GM21786 (cell line): ENCODE measurements around the gene PLTP.

Experiments
- ATAC-seq: cut with Tn5 transposase; IDR thresholded peaks from one replicate; pipeline ENCODE4 v1.9.1; 2021; ENCODE audit not compliant: unreplicated experiment

The PLTP gene

DNA sequence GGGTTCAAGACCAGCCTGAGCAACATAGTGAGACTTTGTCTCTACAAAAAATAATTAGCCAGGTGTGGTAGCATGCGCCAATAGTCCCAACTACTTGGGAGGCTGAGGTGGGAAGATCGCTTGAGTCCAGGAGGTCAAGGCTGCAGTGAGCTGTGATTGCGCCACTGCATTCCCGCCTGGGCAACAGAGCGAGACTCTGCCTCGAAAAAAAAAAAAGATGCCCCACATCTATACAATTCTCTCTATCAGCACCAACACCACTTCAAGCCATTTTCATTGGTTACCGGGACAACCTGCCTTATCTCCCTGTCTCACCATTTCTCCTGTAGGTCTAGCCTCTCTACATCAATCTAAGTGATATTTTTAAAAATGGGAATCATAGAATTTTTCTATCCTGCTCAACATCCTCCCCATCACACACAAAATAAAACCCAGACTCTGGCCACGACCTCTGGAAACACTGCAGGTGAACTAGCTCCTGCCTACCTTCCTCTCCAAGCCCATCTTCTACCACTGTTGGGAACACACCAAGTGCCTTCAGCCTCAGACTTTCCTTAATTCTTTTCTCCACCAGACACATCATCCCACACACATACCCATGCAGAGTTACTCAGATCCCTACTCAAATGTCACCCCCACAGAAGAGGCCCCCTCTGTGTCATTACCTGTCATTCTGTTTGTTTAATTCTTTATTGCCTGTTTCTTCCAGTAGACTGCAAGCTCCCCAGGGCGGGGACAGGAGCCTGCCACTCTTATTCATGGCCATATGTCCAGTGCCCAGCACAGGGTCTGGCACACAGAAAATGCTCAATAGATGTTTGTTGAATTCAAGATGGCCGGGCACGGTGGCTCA lies 9.6 kb upstream of the PLTP start:
- no peak for ATAC-seq

DNA sequence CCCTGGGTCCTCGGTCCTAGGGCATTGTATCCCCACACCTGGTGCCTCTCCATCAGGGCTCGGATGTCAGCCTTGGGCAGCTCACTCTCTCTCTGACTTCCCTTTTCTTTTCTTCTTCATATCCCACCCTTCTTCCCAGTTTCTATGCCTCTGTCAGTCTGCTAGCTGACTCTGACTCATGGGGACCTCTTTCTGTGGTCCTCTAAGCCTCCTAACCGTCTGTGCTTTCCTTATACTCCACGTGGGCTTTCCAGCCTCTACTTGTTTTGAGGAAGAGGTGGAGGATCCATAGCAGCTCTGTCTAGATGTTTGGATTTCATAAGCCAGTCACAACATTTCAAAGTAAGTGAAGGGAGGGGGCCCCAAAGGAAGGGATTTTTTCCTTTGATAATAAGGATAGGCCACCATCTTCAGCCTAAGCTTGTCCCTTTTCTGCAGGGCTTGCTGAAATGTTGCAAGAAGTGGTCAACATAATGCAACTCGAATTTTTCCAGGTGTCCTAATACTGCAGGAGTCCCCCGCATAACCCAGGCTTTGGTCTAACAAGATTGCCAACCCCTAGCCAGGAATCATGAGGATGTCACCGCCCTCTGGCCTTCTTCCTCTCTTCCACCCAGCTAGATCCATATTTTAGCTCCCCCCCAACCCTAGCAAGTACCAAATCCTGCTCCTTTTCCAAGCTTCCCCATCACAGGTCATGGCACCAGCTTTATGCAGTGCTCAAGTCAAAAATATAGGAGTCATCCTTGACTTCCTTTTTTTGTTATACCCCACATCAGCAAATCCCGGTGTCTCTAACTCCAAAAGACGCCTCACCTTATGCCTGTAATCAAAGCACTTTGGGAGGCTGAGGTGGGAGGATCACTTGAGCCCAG lies 8.7 kb upstream of the PLTP start:
- ATAC-seq = no peak

DNA sequence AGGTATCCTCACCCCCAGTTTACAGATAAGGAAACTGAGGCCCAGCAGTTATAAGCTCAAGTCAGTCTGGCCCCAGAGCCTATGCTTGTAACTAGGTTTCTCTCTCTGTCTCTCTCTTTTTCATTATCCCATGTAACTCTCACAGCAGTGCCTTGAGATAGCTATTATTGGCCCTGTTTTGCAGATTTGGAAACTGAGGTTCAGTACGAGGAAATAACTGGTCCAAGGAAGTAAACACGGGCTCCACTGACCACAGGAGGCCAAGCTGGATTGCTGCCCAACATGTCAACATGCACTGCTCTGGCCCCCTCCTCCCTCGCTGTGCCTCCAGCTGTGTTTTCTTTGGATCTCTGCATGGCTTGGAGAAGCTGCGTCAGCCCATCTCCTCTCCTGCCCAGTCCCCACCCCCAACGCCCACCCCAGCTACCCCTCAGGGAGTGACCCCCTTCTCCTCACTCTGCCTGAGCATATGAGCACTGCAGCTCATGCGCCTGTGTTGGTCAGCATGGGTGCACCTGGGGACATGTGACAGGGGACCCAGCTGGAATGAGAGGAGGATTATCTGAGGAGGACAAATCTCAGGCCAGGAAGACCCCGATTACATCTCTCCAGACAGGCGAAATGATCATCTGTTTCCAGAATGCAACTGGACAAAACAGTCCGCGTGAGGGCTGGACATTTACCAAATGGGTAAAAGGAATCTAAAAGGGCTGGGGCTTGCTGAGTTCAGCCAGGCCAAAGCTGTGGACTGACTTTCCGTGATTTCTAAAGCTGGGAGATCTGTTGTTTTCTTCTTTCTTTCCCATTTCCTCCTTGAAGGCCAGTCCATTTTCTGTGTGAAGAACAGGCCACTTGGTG lies 7.8 kb upstream of the PLTP start:
- ATAC-seq = no peak

DNA sequence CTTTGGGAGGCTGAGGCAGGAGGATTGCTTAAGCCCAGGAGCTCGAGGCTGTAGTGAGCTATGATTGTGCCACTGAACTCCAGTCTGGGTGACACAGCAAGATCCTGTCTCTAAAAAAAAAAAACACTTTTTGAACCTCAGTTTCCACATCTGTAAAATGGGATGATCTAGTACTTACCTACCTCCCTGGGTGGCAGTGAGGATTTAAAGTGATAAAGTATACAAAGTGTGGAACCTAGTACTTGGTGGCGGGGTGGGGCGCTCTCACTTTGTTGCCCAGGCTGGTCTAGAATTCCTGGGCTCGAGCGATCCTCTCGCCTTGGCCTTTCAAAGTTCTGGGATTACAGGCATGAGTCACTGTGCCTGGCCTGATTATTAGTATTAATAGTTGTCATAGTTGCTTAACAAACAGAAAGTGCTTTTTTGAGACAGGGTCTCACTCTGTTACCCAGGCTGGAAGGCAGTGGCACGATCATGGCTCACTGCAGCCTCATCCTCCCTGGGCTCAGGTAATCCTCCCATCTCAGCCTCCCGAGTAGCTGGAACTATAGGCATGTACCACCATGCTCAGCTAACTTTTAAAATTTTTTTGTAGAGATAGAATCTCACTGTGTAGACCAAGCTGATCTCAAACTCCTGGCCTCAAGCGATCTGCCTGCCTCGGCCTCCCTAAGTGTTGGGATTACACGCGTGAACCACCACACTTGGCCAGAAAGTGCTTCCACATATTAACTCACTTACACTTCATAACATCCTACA lies 7.0 kb upstream of the PLTP start:
- no peak for ATAC-seq

DNA sequence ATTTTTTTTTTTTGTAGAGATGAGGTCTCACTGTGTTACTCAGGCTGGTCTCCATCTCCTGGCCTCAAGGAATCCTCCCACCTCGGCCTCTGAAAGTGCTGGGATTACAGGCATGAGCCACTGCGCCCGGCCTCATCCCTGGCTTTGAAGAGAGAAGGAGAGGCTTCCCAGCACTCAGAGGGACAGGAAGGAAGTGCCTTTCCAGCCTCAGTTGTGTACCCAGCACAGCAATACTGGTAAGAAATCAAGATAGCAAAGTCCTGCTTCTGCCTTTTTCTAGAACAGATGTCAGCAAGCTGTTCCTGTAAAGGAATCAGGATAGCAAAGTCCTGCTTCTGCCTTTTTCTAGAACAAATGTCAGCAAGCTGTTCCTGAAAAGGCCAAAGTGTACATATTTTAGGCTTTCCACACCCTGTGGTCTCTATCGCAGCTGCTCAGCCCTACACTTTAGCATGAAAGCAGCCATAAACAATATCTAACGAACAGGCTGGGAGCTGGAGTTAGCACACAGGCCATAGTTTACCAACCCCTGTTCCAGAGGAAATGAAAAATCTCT lies 6.3 kb upstream of the PLTP start:
- no peak for ATAC-seq

DNA sequence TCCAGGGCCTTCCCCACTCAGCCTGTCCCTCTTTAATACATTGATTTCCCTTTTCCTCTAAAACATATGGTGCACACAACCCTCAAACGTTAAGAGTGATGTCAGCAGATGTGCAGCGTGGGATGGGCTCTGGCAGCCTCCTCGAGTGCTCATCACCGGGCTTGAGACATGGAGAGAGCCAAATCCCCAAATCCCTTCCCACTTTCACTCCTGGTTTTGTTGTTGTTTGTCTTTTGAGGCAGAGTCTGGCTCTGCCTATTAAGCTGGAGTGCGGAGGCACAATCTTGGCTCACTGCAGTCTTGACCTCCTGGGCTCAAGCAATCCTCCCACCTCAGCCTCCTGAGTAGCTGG lies 5.8 kb upstream of the PLTP start:
- ATAC-seq = no peak

DNA sequence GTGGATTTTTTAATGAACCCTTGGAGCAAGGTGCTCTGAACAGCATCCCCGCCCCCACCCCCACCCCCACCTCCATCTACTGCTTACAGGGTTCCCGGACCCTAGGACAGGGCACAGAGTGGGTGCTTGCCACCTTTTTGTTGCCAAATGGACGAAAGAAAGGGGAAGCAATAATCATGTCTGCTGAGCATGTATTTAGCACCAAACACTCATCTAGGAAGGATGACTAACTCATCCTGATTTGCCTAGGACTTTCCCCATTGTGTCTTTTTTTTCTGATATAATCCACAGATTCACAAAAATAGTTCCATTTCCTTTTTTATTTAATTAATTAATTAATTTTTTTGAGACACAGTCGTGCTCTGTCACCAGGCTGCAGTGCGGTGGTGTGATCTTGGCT lies 1.2 kb upstream of the PLTP start:
- no peak for ATAC-seq

DNA sequence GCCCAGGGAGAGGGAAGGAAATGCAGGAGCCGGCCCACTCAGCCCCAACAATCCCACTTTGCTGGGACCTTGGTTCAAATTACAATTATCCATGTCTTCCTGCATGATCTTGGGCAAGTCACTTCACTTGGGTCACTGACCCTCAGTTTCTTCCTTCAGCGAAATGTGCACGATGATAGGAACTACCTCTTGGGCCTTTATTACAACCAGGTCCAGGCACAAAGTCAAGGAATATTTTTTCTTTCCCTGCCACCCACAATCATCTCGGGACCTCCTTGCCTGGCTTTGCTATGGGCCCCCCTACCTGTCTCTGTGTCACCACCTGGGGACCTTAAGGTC lies 358 bp upstream of the PLTP start:
- ATAC-seq = no peak

DNA sequence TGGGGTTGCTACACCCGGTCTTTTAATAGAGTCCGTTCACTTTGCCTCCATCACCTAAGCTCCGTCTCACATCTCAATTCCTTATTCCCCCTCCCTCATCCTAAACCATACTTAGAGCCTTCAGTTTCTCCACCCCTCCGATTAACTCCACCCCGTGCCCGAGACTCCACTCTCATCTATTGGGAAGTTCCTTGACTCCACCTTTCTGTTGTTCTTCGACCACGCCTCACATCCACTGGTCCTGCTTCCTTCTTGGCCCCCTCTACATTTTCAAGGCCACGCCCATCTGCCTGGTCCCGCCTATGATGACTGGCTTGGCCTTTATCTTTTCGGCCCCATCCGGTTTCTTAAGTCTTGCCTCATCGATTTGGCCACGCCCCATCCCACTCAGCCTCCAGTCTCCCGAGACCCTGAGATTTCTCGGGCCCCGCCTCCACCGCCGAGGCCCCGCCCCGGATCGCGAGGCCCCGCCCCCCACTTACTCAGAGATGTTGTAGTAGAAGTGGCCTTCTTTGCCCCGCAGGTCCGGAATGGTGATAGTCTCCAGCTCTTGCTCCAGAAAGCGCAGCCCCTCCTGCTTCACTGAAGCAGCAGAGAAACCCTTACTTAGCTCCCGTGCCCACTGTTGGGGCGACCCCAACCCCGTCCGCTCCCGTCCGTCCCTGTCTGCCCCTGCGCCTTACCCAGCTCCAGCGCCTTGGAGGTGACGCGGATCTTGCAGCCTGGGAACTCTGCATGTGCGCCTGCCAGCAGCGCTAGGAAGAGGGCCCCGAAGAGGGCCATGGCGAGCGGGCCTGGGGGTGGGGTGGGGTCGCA lies 1.1 kb downstream of the PLTP start:
- peak; percentile 92 for ATAC-seq

DNA sequence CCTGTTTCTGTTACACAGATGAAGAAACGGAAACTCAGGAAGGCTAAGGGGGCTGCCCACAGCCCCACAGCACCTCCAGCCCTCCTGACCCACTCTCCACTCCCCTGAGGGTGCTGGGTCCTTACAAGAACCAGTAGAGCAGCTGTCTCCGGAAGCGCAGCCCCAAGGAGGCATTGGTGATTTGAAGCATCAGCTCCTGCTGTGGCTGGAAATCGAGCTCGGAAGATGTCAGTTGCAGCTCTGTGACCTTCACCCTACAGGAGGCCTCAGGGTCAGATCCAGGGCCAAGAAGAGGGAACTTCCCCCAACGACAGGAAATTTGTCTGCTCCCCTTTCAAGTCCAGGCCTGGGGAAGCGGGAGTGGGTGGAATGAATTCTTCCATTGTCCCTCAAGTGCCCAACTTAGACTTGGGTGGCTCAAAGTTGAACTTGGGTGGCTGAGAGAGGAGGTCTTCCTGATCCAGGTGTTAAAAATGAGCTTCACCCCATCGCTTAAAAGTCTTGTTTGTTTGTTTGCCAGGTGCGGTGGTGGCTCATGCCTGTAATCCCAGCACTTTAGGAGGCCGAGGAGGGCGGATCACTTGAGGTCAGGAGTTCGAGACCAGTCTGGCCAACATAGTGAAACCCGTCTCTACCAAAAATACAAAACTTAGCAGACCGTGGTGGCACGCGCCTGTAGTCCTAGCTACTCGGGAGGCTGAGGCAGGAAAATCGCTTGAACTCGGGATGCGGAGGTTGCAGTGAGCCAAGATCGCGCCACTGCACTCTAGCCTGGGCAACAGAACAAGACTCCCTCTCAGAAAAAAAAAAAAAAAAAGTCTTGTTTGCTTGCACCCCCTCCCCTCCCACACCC lies 1.9 kb downstream of the PLTP start:
- ATAC-seq = no peak

DNA sequence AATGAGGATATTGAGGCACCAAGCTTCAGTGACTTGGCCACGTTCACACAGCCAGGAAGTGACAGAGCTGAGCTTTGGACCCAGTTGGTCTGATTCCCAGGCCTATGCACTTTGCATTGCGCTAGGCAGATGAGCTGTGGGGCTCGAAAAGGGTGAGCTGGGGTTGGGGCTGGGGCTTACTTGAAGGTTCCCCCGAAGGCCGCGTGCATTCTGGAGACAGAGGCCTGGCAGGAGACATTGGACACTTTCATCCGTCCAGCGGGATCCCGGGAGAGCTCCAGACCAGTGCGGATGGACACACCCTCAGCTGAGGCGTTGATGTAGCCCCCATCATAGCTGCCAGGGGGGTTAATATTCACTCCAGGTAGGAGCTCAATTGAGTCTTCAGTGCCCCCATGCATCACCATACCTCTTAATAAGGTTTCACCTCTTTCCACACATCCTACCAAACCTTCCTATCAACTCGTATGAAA lies 2.6 kb downstream of the PLTP start:
- no peak for ATAC-seq

DNA sequence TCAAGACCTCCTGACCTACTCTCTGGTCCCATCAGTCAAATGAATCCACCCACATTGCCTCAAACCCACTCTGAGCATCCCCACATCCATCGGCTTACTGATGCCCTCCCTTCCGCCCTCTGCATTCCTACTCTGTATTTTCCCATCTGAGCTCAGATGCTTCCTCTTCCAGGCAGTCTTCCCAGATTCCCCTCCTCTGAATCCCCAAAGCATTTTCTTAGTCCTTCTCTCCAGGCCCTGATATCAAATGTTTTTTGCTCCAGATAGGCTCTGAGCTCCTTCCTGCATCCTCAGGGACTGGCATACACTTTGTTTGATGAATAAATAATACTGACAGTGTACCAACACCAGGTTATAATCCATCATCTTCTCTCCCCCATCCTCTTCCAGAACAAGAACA lies 3.9 kb downstream of the PLTP start:
- ATAC-seq = no peak

DNA sequence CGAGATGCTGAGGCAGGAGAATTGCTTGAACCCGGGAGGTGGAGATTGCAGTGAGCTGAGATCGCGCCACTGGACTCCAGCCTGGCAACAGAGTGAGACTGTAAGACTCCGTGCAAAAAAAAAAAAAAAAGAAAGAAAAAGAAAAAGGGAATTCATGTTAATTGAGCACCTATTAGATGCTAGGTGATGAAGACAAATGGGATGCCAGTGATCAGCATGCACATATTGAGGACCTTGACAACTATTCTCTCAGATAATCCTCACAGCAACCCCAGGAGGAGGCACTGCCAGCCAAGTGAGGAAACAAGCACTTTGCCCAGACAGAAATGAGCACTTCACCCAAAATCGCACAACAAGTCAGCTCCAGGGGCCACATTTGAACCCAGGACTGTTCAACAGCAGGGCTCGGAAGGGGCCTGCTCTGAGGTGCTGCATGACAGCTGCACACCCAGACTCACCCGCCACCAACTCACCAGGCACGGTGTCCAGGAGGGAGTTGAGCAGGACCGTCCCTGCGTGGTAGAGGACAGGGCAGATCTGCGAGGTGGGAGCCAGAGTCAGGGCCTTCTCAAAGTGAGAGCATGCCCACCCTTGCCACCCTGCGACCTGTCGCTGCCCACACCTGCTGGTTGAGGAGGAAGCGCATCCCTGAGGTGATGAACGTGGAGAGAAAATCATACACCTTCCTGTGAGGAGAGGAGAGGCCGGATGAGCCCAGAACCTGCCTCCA lies 4.6 kb downstream of the PLTP start:
- no peak for ATAC-seq

DNA sequence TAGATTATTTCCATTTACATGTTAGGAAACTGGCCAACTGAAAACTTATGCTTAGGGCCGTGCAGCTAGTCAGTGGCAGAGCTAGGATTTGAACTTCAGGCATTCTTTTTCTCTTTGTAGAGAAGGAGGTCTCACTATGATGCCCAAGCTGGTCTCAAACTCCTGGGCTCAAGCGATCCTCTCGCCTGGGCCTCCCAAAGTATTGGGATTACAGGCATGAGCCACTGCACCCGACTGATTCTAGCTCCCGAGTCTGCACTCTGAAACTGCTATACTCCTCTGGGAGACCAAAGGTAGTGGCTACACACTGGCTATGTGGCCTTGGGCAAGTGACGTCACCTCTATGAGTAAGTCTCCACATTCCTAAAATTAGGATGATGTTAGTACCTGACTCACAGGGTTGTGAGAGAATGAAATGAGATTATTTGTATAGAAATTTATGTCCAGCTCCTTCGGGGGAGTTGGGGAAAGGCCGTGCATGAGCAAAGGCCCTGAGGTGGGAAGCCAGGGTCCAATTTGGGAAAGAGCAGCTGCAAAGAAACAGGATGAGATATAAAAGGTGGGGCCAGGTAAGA lies 6.4 kb downstream of the PLTP start:
- no peak for ATAC-seq

DNA sequence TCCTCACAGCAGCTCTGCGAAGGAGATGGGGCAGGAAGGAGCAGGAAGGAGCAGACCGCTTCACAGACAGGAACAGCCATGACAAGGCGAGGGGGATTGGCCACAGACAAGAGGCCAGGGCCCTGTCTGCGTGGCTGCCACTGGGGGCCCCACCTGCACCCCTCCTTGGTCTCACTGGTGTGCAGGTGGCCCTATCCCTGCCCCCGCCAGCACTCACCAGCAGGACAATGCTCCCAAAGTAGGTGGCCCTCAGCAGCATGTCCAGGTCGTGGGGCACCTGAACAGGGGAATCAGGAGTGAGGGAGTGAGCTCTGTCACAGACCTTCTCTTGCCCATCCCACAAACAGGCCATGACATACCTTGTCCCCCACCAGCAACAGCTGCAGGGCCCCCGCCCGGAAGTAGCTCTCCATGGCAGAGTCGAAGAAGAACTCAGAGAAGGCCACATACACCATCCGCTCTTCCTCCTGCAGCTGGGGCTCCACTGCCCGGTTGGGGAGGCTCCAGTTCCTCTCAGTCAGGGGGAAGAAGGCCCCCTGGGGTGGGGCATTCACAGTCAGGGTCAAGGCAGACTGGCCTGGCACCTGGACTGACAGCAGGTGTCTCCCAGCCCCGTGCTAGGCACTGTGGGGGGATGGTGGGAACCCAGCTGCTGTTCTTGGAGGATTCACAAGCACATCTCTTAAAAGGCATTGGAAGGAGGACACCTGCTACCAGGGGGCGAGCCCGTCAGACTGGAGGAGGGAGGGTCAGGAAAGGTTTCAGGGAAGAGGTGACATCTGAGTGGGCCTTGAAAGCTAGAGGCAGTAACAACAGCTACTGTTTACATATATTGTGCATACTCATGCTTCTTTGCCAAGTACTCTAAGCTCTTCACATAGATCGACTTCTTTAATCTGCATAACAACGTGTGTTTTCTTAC lies 7.1 kb downstream of the PLTP start:
- ATAC-seq = no peak

DNA sequence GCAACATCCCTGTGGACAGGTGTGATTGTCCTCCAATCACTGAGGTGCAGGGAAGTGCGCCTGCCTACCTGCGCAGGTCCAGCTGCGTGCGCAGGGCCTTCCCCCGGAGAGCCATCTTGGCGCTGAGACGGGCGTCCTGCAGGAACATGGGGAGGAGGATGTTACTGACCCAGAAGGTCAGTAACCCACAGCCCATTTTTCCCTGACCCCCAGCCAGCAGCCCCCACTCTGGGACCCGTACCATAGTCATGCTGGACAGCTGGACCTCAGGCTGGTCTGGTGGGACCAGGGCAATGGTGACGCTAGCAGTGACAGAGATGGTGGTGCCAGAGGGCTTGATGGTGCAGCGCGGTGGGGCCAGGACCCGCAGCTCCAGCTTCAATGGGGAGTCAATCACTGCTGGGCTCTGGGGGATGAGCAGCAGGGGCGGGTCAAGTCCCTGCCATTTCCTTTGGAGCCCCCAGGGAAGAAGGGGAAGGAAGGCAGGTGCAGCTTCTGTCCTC lies 9.7 kb downstream of the PLTP start:
- ATAC-seq = no peak
